NCI-H146 (cell line): ENCODE measurements around the gene TACR2.

Experiments used
- DNase-seq: peaks from one replicate; lab custom pipeline; 2025; lab: John Stamatoyannopoulos, UW

TACR2 gene

DNA sequence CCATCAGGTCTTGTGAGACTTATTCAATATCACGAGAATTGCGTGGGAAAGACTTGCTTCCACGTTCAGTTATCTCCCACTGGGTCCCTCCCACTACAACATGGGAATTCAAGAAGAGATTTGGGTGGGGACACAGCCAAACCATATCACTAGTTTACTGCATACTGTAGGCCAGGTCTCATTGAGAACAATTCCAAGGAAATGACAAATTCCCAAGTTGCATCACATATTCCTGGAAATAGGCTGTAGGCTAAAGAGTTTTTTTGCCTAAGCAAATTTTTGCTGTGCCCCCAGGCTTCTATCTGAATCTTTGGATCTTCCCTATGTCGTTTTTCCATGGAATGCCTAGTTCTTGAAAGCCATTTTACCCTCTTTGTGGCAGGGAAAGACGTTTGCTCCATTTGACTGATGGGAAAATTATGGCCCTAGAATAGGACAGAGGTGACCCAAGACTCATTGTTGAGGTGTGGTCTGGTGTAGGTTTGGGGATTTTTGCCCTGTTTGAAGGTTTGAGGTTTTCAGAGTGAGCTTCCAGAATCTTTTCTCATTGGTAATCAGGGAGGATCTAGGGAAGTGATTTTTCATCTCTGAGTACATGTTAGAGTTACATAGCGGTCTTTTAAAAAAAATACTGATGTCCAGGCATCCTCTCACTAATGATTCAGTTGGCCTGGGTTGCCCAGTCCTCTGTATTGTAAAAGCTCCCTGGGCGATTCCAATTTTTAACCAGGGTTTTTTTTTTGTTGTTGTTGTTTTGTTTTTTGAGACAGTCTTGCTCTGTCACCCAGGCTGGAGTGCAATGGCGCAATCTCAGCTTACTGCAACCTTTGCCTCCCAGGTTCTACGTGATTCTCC is 44.4 kb downstream of the TACR2 start:
- no peak for DNase-seq

DNA sequence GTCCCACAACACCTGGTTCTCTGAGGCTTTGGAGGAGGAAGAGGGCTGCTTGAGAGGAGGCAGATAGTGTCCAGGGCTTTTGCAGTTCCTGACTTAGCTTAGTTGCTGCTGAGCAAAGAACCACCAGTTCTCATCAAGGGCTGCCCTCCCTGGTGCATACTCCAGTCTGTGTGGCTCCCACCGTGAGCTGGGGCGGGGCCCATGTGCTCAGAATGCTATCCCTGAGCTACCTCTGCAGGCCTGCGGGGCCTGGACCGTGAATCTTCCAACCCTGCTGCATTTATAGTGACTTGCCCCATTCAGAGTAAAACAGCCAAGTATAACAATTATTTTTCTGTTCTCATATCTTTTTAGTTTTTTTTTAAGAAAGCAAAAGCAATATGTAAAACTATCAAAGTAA is 49.2 kb downstream of the TACR2 start:
- DNase-seq, result no peak

DNA sequence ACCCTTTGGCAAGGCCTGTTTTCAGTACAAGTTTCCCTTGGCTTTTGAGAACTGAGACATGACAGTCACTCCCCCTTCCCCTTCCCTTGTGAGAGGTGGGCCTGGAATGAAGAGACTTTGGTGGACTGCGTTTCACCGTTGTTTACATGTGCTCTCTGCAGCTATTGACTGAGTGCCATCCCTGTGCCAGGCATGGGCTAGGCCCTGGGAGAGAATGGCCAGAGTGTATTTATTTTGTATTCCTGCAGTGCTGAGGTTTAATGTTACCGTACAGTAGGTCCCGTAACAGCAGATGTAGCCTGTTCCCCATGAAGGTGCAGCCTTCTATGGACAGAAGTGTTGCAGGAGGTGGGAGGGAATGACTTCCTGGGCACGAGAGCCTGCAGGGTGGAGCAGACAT is 50.0 kb downstream of the TACR2 start:
- DNase-seq, result no peak

DNA sequence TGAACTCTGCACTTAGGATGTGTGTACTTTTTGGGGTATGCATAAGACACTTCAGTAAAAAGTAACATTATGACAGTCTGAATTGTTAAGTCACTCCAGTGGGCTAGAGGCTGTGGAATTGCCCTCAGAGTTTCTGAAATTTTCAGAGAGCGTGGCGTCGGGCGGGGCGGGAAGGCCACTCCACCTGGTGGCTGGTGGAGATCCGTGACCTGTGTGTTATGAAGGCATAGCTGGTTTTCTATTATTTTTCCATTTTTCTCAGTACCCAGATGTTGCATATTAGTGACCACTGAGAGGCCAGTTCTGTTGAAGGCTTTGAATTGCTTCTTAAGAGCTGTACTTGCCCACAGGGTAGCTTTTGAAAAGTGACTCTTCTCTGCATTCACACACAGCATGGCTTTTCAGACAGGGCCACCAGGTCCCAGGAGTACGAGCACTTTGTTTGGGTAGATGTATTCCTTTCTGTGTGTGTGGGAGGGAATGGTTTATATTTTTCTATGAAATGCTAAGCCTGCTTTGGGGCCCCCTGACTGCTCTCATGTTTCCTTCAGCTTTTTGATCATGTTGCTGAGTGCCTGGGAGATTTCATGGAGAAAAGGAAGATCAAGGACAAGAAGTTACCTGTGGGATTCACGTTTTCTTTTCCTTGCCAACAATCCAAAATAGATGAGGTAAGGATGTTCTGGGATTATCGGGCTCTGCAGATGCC is 52.3 kb downstream of the TACR2 start:
- no peak for DNase-seq

DNA sequence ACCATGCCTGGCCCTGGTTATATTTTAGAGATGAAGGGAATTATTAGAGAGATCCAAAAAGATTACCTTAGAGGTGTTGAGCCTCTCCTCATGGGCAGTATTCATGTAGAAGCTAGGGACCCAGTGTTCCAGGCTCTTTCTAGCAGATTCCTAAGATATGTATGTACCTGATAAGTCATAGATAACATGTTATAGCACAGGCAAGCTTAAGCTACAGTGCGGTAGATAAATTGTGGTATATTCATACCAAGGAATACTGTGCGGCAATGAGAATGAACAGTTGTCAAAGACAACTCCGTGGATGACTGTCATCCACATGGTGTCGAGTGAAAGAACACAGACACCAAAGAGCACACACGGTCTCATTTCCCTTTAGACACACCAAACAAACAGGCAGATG is 53.1 kb downstream of the TACR2 start:
- no peak for DNase-seq

DNA sequence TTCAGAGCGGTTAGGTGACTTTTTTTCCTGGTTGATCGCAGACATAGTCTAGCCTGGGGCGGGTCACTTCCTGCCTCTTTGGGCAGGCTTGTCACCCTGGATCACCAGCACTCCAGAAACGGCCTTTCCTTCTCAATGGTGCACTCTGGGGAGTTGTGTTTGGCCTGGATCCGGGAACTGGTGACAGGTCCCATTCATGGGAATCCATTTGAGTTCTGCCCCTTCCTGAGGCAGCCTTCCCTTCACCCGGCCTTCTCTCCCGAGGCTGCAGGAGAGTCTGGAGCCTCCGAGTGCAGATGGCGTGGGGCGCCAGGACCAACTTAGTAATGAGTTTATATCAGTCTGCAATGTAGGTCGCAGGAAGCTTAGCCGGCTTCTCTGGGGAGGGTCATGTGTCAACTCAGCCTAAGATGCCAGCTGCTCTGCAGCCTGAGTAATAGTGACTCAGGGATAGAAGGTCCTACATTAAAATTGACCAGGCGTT is 54.2 kb downstream of the TACR2 start:
- no peak for DNase-seq

DNA sequence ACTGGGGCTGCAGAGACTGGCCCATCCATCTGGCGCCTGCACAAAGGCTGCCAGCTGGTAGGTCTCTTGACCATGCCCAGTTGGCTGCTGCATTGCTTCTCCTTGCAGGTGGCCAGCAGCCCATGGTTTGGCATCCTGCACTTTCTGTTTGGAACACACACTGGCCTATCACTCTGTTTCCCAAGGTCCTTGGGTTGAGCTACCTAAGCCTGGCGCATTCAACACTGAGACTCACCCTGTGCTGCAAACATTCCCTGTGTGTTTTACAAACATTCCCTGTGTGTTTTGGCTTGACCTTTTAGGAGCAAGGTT is 55.5 kb downstream of the TACR2 start:
- no peak for DNase-seq

DNA sequence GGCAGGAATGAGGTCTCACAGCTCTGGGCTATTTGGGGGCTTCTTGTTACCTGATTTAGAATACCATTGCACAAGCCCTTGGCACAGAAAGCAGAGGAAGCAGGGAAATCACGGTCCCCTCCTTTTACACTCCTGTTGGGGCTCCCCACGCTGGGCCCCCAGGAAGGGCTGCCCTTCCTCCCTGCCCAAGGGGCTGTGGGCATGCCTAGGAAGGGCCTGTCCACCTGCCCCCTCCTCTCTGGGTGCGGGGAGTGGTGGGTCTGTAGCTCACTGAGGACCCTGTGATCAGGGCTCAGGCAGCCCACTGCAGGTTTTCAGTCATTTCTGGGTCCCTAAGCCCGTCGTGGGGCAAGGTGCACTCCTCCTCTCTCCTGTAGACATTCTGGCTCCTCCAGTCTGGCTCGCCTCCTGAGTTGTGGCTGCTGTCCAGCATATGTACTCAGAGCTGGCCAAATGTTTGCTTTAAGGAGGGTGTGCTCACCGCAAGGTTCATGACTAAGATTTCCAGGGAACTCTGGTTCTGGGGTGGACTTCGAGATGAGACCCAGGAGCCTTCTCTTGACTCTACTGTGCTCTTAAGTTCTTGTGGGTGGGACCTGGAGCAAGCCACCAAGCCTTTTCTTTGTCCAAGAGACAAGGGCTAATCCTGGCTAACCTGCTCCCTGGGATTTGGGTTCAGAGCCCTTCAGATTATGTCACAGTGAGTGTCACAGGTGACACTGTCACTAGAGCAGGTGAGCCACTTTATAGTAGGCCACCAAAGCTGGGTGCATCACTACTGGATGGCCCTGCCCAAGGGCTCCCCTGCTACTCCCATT is 56.0 kb downstream of the TACR2 start:
- DNase-seq, result no peak

DNA sequence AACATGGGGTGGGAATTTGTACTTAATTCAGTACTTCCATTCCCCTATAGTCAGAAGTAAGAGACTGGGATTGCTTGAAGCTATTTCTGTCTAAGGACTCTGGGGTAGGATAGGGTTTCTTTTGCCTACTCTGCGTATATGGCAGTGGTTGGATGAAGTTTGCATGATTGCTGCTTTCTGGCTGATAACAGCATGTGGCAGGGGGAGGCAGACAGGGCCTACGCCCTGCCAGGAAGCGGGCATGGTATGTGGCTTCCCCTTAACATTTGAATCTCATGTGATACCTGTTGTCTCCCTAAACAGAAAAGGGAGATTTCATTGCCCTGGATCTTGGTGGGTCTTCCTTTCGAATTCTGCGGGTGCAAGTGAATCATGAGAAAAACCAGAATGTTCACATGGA is 57.1 kb downstream of the TACR2 start:
- no peak for DNase-seq

DNA sequence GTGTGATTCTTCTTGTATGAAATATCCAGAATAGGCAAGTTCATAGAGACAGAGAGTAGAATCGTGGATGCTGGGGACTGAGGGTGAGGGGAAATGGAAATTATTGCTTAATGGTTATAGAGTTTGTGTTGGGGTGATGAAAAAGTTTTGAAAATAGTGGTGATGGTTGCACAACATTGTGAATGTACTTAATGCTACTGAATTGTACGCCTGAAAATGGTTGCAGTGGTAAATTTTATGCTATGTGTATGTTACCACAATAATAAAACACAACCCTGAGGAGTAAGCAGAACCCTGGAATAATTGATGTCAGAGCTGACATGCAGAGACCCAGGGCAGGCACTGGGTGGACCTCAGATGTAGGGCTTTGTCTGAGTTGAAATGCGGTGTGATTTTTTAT is 57.6 kb downstream of the TACR2 start:
- DNase-seq, result no peak

DNA sequence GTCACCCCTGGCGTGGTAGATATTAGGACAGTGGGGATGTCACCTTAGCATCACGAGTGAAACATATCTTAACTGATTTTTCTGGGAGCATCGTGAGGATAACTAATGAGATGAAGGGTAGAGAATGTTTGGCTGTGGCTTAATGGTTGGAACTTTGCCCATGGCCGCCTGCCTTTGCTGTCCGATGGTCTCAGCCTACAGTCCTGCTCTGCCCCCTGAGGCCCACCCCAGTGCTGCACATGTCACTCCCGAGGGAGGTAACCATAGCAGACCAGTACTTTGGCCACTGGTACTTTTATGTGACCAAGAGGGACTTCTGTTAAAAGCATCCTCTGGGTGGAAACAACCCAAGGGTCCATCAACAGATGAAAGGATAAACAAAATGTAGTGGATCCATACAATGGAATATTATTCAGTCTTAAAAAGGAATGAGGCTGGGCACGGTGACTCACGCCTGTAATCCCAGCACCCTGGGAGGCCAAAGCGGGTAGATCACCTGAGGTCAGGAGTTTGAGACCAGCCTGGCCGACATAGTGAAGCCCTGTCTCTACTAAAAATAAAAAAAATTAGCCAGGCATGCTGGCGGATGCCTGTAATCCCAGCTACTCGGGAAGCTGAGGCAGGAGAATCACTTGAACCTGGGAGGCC is 58.4 kb downstream of the TACR2 start:
- no peak for DNase-seq

DNA sequence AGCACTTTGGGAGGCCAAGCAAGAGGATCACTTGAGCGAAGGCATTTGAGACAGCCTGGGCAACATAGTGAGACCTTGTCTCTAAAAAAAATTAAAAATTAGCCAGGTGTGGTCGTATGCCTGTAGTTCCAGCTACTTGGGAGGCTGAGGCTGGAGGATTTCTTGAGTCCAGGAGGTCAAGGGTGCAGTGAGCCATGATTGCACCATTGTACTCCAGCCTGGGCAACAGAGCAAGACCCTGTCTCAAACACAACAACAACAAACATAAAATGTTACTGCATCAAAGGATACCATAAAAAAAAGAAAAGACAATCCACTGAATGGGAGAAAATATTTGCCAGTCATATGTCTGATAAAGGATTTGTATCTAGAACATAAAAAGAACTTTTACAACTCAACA is 60.5 kb downstream of the TACR2 start:
- DNase-seq, result no peak

DNA sequence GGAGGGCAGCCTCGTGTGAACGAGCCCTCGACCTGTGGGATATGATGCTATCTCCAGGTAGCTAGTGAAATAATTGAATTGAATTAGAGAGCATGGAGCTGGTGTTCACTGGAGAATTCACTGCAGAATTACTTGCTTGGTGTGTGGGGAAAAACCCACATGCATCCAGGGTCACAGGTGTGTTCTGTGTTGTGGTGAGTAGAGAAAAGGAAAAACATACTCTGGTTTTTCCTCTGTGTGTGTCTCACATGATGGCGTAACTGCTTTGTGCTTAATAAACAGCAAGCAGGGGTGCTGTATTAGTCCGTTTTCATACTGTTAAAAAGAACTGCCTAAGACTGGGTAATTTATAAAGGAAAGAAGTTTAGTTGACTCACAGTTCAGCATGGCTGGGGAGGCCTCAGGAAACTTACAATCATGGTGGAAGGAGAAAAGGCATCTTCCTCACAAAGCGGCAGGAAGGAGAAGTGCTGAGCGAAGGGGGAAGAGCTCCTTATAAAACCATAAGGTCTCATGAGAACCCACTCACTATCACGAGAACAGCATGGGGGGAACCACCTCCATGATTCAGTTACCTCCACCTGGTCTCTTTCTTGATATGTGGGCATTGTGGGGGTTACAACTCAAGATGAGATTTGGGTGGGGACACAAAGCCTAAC is 62.6 kb downstream of the TACR2 start:
- DNase-seq, result no peak
